Mesodermal cell (in vitro differentiated cells): ENCODE measurements around the gene TRIM4.
"Not testable (repeated sequence)": the region's sequence is repeated elsewhere in the genome, so short reads cannot be mapped to it uniquely, and the experiment has no call there.

Experiments
- H3K27ac ChIP-seq: 2 replicates; pipeline ENCODE4 v1.7.0; 2013; ENCODE audit warnings: mild to moderate bottlenecking, low read depth, low read length, moderate library complexity; ENCODE audit not compliant: severe bottlenecking
- H3K36me3 ChIP-seq: 2 replicates; pipeline ENCODE4 v1.7.1; 2013; ENCODE audit warnings: mild to moderate bottlenecking, low read length, moderate library complexity; ENCODE audit not compliant: control insufficient read depth, insufficient read depth
- H3K4me1 ChIP-seq: one replicate; pipeline ENCODE4 v1.7.1; 2013; ENCODE audit warnings: mild to moderate bottlenecking, low read length; ENCODE audit not compliant: insufficient read depth, control insufficient read depth, poor library complexity, severe bottlenecking
- H3K4me3 ChIP-seq: 2 replicates; pipeline ENCODE4 v1.7.0; 2013; ENCODE audit warnings: low read length, control low read depth, mild to moderate bottlenecking; ENCODE audit not compliant: insufficient read depth, poor library complexity, severe bottlenecking; ENCODE audit errors: extremely low read depth
- H3K9me3 ChIP-seq: 2 replicates; pipeline ENCODE4 v1.7.1; 2013; ENCODE audit warnings: mild to moderate bottlenecking, low read length, moderate library complexity; ENCODE audit not compliant: control insufficient read depth
- WGBS, 2 experiments: methylation state at CpG; one replicate each; pipeline ENCODE4 v1.1.5; 2013; ENCODE audit warnings: missing lambda C conversion rate in 2 of 2; ENCODE audit not compliant: insufficient coverage in 2 of 2; 5-methylcytosine and 5-hydroxymethylcytosine counted together

Gene TRIM4

DNA sequence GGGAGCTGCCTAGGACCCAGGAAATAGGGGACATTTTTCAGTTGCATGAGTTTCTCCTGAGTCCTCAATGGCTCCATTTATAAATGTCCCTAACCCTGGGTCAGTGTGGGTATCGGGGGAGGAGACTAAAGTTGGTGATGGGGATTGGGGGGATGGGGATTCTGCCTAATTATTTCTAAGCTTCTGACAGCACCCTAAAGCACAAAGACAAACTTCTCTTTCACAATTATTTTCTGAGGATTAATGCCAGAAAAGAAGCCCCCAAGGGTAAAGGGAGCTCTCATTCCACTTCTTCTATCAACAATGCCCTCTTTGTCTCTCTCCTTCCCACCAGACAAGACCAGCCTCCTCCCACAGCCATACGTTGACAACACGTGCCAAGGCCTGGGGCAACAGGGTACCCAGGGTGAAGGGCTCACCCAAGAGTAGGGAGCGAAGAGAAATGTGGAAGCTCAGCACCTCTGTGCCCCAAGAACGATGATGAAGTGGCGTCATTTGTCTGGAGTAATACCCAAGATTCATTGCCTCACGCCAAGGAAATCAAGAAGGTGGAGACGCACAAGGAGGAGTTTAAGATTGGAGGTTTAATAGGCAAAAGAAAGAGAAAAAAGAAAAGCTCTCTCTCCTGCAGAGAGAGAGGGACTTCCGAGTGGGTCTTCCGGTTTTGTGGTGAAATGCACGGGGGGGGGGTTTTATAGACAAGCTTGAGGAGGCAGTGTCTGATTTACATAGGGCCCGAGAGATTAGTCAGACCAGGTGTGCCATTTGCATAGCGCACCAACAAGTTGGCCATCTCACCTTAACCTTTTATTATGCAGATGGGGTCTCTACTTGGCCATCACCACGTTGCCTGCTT lies 24.5 kb upstream of the TRIM4 start:
- H3K9me3 ChIP-seq = peaks cover 5% of the 10 kb centered on the region
- WGBS, 2 experiments = 65 to 77% methylated on average over 11 to 13 of the region's 14 CpGs
- H3K4me1 ChIP-seq = no peaks in the 10 kb centered on the region
- no peak overlapping the region for H3K4me3 ChIP-seq
- H3K36me3 ChIP-seq = no peaks in the 10 kb centered on the region
- H3K27ac ChIP-seq = peak overlapping the region; percentile 10

DNA sequence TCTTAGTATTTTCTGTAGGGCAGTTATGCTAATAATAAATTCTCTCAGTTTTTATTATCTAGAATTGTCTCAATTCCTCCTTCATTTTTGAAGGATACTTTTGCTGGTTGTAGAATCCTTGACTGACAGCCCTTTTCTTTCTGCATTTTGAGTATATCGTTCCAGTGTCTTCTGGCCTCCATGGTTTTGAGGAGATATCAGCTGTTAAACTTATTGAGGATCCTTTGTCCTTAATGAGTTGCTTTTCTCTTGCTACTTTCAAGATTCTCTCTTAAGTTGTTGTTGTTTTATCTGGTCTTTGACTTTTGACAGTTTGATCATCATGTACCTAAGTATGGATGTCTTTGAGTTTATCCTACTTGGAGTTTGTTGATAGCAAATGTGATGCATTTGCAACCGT lies 19.0 kb upstream of the TRIM4 start:
- H3K36me3 ChIP-seq = no peaks in the 10 kb centered on the region
- WGBS, 2 experiments = 100% methylated on average over 1 of the region's 2 CpGs; no CpG with 5 or more reads in 1 of the 2 experiments
- no peaks in the 10 kb centered on the region for H3K4me1 ChIP-seq
- no peak overlapping the region for H3K27ac ChIP-seq
- peaks cover 16% of the 10 kb centered on the region for H3K9me3 ChIP-seq
- H3K4me3 ChIP-seq = no peak overlapping the region

DNA sequence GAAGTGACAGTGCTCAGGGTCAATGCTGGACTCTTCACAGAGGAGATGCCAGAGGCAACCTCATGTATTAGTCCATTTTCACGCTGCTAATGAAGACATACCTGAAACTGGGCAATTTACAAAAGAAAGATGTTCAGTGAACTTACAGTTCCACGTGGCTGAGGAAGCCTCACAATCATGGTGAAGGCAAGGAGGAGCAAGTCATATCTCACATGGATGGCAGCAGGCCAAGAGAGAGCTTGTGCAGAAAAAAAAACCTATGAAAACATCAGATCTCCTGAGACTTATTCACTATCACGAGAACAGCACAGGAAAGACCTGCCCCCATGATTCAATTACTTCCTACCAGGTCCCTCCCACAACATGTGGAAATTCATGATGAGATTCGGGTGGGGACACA lies 15.7 kb upstream of the TRIM4 start:
- peaks cover 16% of the 10 kb centered on the region for H3K9me3 ChIP-seq
- H3K36me3 ChIP-seq, H3K4me1 ChIP-seq, H3K27ac ChIP-seq, H3K4me3 ChIP-seq: not testable (repeated sequence)
- 74 to 76% methylated on average over 4 of the region's 4 CpGs for WGBS, 2 experiments

DNA sequence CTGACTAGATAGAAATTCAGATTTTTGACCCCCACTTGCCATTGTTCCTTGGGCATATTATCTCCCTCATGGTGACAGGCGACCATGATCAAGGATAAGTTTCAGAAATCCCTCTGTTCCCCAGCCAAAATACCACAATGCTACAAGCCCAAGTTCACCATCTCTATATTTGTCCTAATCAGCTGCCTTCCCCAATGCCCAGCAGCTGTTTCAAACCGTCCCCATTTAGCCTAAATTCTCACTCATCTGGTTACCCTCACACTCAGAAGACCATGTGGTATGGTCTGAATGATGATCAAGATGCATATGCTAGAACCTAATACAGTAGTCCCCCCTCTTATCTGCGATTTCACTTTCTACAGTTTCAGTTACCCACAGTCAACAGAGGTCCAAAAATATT lies 11.0 kb upstream of the TRIM4 start:
- Histone ChIP-seq H3K27ac (no peak overlapping the region), H3K4me3 (no peak overlapping the region)

GRCh38 chr7:99929730-99930053 lies 10.4 kb upstream of the TRIM4 start:
- no peaks in the 10 kb centered on the region for H3K4me1 ChIP-seq
- no peak overlapping the region for H3K4me3 ChIP-seq
- WGBS, 2 experiments = no CpG with 5 or more reads among the region's 2 CpGs
- no peak overlapping the region for H3K27ac ChIP-seq
- H3K36me3 ChIP-seq = no peaks in the 10 kb centered on the region
- H3K9me3 ChIP-seq = no peaks in the 10 kb centered on the region

More for the DNA sequence above, 11.0 kb upstream of the TRIM4 start:
- Histone ChIP-seq H3K4me1 (no peaks in the 10 kb centered on the region), H3K36me3 (no peaks in the 10 kb centered on the region), H3K9me3 (no peaks in the 10 kb centered on the region)
- 80% methylated on average over 1 of the region's 3 CpGs; no CpG with 5 or more reads in 1 of the 2 experiments for WGBS, 2 experiments

DNA sequence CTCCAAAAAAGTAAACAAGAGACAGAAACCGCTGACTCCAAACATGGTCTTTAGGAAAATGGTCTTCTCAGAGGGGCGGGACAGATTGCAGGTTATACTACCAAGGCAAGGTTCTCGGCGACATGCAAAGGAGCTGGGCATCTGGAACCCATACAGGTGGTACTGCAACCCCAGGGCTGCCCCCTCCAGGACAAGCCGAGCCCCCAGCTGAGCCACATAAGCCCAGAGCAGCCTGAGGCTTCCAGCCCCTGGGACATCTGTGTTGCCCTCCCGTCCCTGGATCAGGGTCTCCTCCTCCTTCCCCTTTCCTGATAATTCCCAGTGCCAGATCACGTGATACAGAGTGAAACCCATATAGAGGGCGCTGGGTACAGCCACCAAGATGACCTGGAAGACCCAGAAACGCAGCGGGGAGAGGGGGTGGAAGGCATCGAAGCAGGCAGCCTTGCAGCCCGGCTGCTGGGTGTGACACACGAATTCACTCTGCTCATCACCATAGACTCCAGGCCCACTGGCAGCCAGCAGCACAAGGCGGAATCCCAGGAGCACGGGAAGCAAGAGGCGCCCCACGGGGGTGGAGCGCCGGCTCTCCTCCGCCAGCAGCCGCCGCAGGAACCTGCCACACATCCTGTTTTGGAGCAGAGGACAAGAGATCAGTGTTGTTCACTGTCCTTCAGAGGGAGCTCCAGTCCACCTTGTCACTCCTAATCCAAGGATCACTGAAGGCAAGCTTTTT lies 9.8 kb upstream of the TRIM4 start, which contains the start of gene GJC3:
GJC3 (minus strand) TSS at position 627 of the 736 bp plus-strand sequence; CDS start at position 627, 0 bp downstream.
- WGBS, 2 experiments = 24 to 29% methylated on average over 14 to 17 of the region's 22 CpGs
- H3K27ac ChIP-seq = no peak within 1 kb of the TSS
- H3K4me3 ChIP-seq = peak within 1 kb of the TSS; percentile 16
- no peaks in the 10 kb centered on the region for H3K9me3 ChIP-seq
- no peaks in the 10 kb centered on the region for H3K36me3 ChIP-seq
- no peaks in the 10 kb centered on the region for H3K4me1 ChIP-seq

- WGBS, 2 experiments = 93 to 95% methylated on average over 2 of the region's 2 CpGs
- Histone ChIP-seq H3K4me3 (no peak overlapping the region), H3K9me3 (no peaks in the 10 kb centered on the region), H3K4me1 (no peaks in the 10 kb centered on the region), H3K36me3 (no peaks in the 10 kb centered on the region), H3K27ac (no peak overlapping the region)
These were observed 8.9 kb upstream of the TRIM4 start for GRCh38 chr7:99928188-99928587.

GRCh38 chr7:99927536-99927935 lies 8.2 kb upstream of the TRIM4 start:
- H3K9me3 ChIP-seq = no peaks in the 10 kb centered on the region
- H3K4me3 ChIP-seq = no peak overlapping the region
- 87 to 92% methylated on average over 2 to 3 of the region's 5 CpGs for WGBS, 2 experiments

GRCh38 chr7:99926321-99926720 lies 7.0 kb upstream of the TRIM4 start:
- no peaks in the 10 kb centered on the region for H3K4me1 ChIP-seq
- no peak overlapping the region for H3K27ac ChIP-seq
- no peak overlapping the region for H3K4me3 ChIP-seq
- no peaks in the 10 kb centered on the region for H3K36me3 ChIP-seq
- H3K9me3 ChIP-seq = peaks cover 3% of the 10 kb centered on the region

More at GRCh38 chr7:99927536-99927935, 8.2 kb upstream of the TRIM4 start:
- H3K4me1 ChIP-seq = no peaks in the 10 kb centered on the region
- no peak overlapping the region for H3K27ac ChIP-seq
- H3K36me3 ChIP-seq = no peaks in the 10 kb centered on the region

GRCh38 chr7:99923200-99923599 lies 3.9 kb upstream of the TRIM4 start:
- H3K36me3 ChIP-seq = no peaks in the 10 kb centered on the region
- no peaks in the 10 kb centered on the region for H3K4me1 ChIP-seq
- WGBS, 2 experiments = 91 to 100% methylated on average over 2 to 3 of the region's 3 CpGs
- no peak overlapping the region for H3K4me3 ChIP-seq
- H3K27ac ChIP-seq = no peak overlapping the region
- H3K9me3 ChIP-seq = peaks cover 19% of the 10 kb centered on the region

GRCh38 chr7:99920149-99920548 lies 819 bp upstream of the TRIM4 start:
- WGBS, 2 experiments = 94% methylated on average over 2 of the region's 3 CpGs; no CpG with 5 or more reads in 1 of the 2 experiments
- peak overlapping the region; percentile 70 for H3K4me3 ChIP-seq
- H3K4me1 ChIP-seq = no peaks in the 10 kb centered on the region
- H3K9me3 ChIP-seq = peaks cover 19% of the 10 kb centered on the region
- no peaks in the 10 kb centered on the region for H3K36me3 ChIP-seq
- H3K27ac ChIP-seq = no peak overlapping the region
